HepG2 (cell line): ENCODE measurements around the gene ATF7IP. TPM values are rescaled to one million over a fixed set of nuclear protein-coding genes. Genes with fewer than 3 reads are reported as not detected.

Experiments used
- ATAC-seq: fragments of 200-7000 bp; cut with Tn5 transposase; 3 replicates; pipeline ENCODE4 v1.9.1; 2020; ENCODE audit warnings: mild to moderate bottlenecking, moderate library complexity
- BruUV-seq: library from RNA; stranded (reverse); fragments of 400-500 nt; replicated peaks from 2 replicates; lab custom pipeline; 2021; lab: Mats Ljungman, UMichigan
- CTCF ChIA-PET: fragments of 300-600 bp; formaldehyde crosslinking; extraction: SDS; loops from one replicate; lab custom pipeline; 2021; ENCODE audit warnings: low total read pairs, inconsistent platforms, low intra/inter-chr PET ratio; lab: Yijun Ruan, JAX
- POLR2A ChIA-PET: fragments of 350-600 bp; sonication (Branson Sonifier 250); formaldehyde crosslinking; loops from one replicate; lab custom pipeline; 2020; ENCODE audit warnings: antibody characterized with exemption, inconsistent platforms; lab: Yijun Ruan, JAX
- DNase-seq: peaks from one replicate; pipeline ENCODE4 v3.0.0-alpha.2; 2015; ENCODE audit warnings: low spot score
- FAIRE-seq: peaks from 3 replicates; lab custom pipeline; 2011; peaks lifted over from hg19 to GRCh38; lab: Jason Lieb, UNC
- H2AFZ ChIP-seq: one replicate; pipeline ENCODE4 v1.6.1; 2011; ENCODE audit warnings: low read length, inconsistent platforms
- H3K27ac ChIP-seq: fragments of 300-600 bp; 3 replicates; pipeline ENCODE4 v1.8.0; 2011; ENCODE audit warnings: mixed run types, mild to moderate bottlenecking, mixed read lengths, low read length, inconsistent platforms; ENCODE audit not compliant: insufficient read depth; ENCODE audit errors: extremely low read length
- H3K27me3 ChIP-seq, 2 experiments: fragments of 200-600 bp in 1 of 2; 2 replicates in 1 of 2; 3 replicates in 1 of 2; pipeline versions ENCODE4 v1.6.0 to v1.8.0; 2011; ENCODE audit warnings: low read length in 2 of 2, mild to moderate bottlenecking in 2 of 2, moderate library complexity in 2 of 2, inconsistent platforms in 1 of 2; ENCODE audit not compliant: insufficient read depth in 2 of 2, control insufficient read depth in 1 of 2
- H3K36me3 ChIP-seq, 2 experiments: fragments of 200-600 bp in 1 of 2; replicated peaks in 1 of 2; 2 replicates in 1 of 2; 3 replicates in 1 of 2; pipeline versions ENCODE4 v1.5.1 to v1.8.0; 2011; ENCODE audit warnings: low read length in 2 of 2, inconsistent platforms in 1 of 2; ENCODE audit not compliant: insufficient read depth in 2 of 2, control insufficient read depth in 1 of 2
- H3K4me1 ChIP-seq: 2 replicates; pipeline ENCODE4 v1.5.1; 2012; ENCODE audit warnings: low read length, inconsistent platforms; ENCODE audit not compliant: insufficient read depth
- H3K4me2 ChIP-seq: 2 replicates; pipeline ENCODE4 v1.6.0; 2011; ENCODE audit warnings: low read depth, low read length, inconsistent platforms
- H3K4me3 ChIP-seq, 3 experiments: fragments of 200-600 bp in 1 of 3; sonication (generic), shearing (Covaris generic) in 1 of 3; replicated peaks in 1 of 3; 2 replicates each; pipeline ENCODE4 v1.5.1; 2011 to 2016; ENCODE audit warnings: low read length in 3 of 3, inconsistent platforms in 2 of 3, low read depth in 2 of 3, mild to moderate bottlenecking in 2 of 3, control low read depth in 1 of 3, mixed read lengths in 1 of 3; ENCODE audit not compliant: insufficient read depth in 1 of 3
- H3K79me2 ChIP-seq: one replicate; pipeline ENCODE4 v1.6.1; 2011; ENCODE audit warnings: low read length, inconsistent platforms; ENCODE audit not compliant: insufficient read depth
- H3K9ac ChIP-seq: 2 replicates; pipeline ENCODE4 v1.6.0; 2011; ENCODE audit warnings: mild to moderate bottlenecking, low read depth, low read length, inconsistent platforms; ENCODE audit not compliant: insufficient read depth
- H3K9me3 ChIP-seq: 2 replicates; pipeline ENCODE4 v1.5.1; 2012; ENCODE audit warnings: mild to moderate bottlenecking, low read length
- H4K20me1 ChIP-seq: 2 replicates; pipeline ENCODE4 v1.6.0; 2011; ENCODE audit warnings: inconsistent platforms, mild to moderate bottlenecking, low read length, moderate library complexity; ENCODE audit not compliant: insufficient read depth
- E2F1 ChIP-seq: sonication (generic); formaldehyde crosslinking; IDR thresholded peaks from 2 replicates; pipeline ENCODE4 v1.5.0; 2020; ENCODE audit warnings: missing genetic modification reagents
- FOXP1 ChIP-seq, 2 experiments: fragments of 450-650 bp in 1 of 2; IDR thresholded peaks; 2 replicates each; pipeline ENCODE4 v1.6.1; 2017 to 2018; ENCODE audit warnings: antibody characterized with exemption in 1 of 2
- PHF20 ChIP-seq: sonication (generic); formaldehyde crosslinking; IDR thresholded peaks from 2 replicates; pipeline ENCODE4 v1.5.0; 2020; ENCODE audit warnings: mild to moderate bottlenecking, missing genetic modification reagents
- TCF7L2 ChIP-seq: IDR thresholded peaks from 2 replicates; pipeline ENCODE4 v1.6.1; 2011; ENCODE audit warnings: mild to moderate bottlenecking, low read depth, low read length, moderate library complexity
- TSC22D2 ChIP-seq: sonication (generic); formaldehyde crosslinking; IDR thresholded peaks from 2 replicates; pipeline ENCODE4 v1.5.1; 2020; ENCODE audit warnings: missing genetic modification reagents, mild to moderate bottlenecking, borderline replicate concordance
- U2AF1 ChIP-seq: fragments of 200-400 bp; formaldehyde crosslinking; optimal IDR thresholded peaks from 2 replicates; pipeline ENCODE3; 2017; ENCODE audit warnings: mild to moderate bottlenecking, low read depth, low read length
- ZNF136 ChIP-seq: sonication (generic); formaldehyde crosslinking; IDR thresholded peaks from 2 replicates; pipeline ENCODE4 v1.8.1; 2022; ENCODE audit warnings: low read depth, mild to moderate bottlenecking, moderate library complexity, missing genetic modification reagents
- ZNF441 ChIP-seq: sonication (generic); formaldehyde crosslinking; IDR thresholded peaks from 2 replicates; pipeline ENCODE4 v1.7.0; 2021; ENCODE audit warnings: missing genetic modification reagents, borderline replicate concordance
- ZNF615 ChIP-seq: sonication (generic); formaldehyde crosslinking; IDR thresholded peaks from 2 replicates; pipeline ENCODE4 v1.5.0; 2020; ENCODE audit warnings: mild to moderate bottlenecking, missing genetic modification reagents, borderline replicate concordance
- ZNF660 ChIP-seq: sonication (generic); formaldehyde crosslinking; IDR thresholded peaks from 2 replicates; pipeline ENCODE4 v1.5.1; 2020; ENCODE audit warnings: mild to moderate bottlenecking, low read depth, missing genetic modification reagents, borderline replicate concordance
- ZNF724P ChIP-seq: sonication (generic); formaldehyde crosslinking; IDR thresholded peaks from 2 replicates; pipeline ENCODE4 v1.8.0; 2022; ENCODE audit warnings: missing genetic modification reagents, borderline replicate concordance
- ZNF737 ChIP-seq: sonication (generic); formaldehyde crosslinking; IDR thresholded peaks from 2 replicates; pipeline ENCODE4 v1.5.0; 2020; ENCODE audit warnings: missing genetic modification reagents, mild to moderate bottlenecking, borderline replicate concordance
- WGBS: methylation state at CpG from one replicate; pipeline ENCODE4 v1.1.6; 2017; ENCODE audit warnings: low lambda C conversion rate; 5-methylcytosine and 5-hydroxymethylcytosine counted together
- in situ Hi-C: cut with HindIII; loops from 2 replicates; pipeline ENCODE4 v1.10.0; 2017; ENCODE audit warnings: low pct_unique_long_range_greater_than_20kb; ENCODE audit not compliant: extremely low pct_ligation_motif_present
- intact Hi-C: fragments of 100-400 bp; cut with micrococcal nuclease; formaldehyde crosslinking; loops from one replicate; pipeline ENCODE4 v1.10.0; 2022; ENCODE audit not compliant: unreplicated experiment
- polyA plus RNA-seq, 8 experiments: library from polyadenylated mRNA; depleted of rRNA in 3 of 8; stranded (reverse) in 7 of 8; unstranded in 1 of 8; fragments of >200 nt; fragmentation: Illumina TruSeq in 4 of 8; extraction: Trizol in 4 of 8; gene quantifications; 2 replicates each; pipeline versions ENCODE4 v1.2.1 to v1.2.3, GENCODE V29; 2011 to 2016; ENCODE audit warnings: low read depth in 4 of 8, missing spikeins in 1 of 8, mixed read lengths in 1 of 8; ENCODE audit not compliant: insufficient read depth in 1 of 8
- total RNA-seq, 5 experiments: library from RNA; depleted of rRNA; stranded (reverse); fragments of >200 nt; fragmentation: Illumina TruSeq; extraction: Trizol; gene quantifications; 2 replicates each; pipeline ENCODE4 v1.2.3, GENCODE V29; 2016; ENCODE audit warnings: low read depth in 1 of 5
- TF ChIP-seq, protein P1 (sequence below): sonication (generic); formaldehyde crosslinking; IDR thresholded peaks from 2 replicates; pipeline ENCODE4 v1.4.0; 2020; ENCODE audit warnings: missing genetic modification reagents

Gene ATF7IP
- total and polyA plus RNA-seq, 2 of the 13 experiments (the other 11 are each of a cell fraction or from before 2014, with no cell fraction given): 1.8 to 11.8 TPM

- intact Hi-C loops: no loop called here
- H3K4me3 ChIP-seq: no peak overlapping the region
These were observed 25.5 kb downstream of the ATF7IP start for GRCh38 chr12:14390870-14391530.

More at GRCh38 chr12:14390870-14391530, 25.5 kb downstream of the ATF7IP start:
- Histone ChIP-seq H3K4me2 (no peak overlapping the region), H3K9me3 (no peaks in the 10 kb centered on the region), H3K79me2 (peaks cover 20% of the 10 kb centered on the region), H3K9ac (no peak overlapping the region), H3K27me3 (no peaks in the 10 kb centered on the region), H3K27ac (no peak overlapping the region), H2AFZ (no peak overlapping the region), H4K20me1 (no peaks in the 10 kb centered on the region), H3K36me3 (no peaks in the 10 kb centered on the region), H3K4me1 (peaks cover 10% of the 10 kb centered on the region)
- DNase-seq (no peak), FAIRE-seq (no peak), ATAC-seq (no peak)
- ChIA-PET CTCF (no interaction called here), POLR2A (no interaction called here)
- no peak for TF ChIP-seq ZNF136 (CRISPR knock-in tag)
- TF ChIP-seq TSC22D2 (CRISPR knock-in tag): no peak
- TF ChIP-seq FOXP1 (IDR thresholded peaks at IDR 0.05): no peak
- TF ChIP-seq FOXP1 (CRISPR knock-in tag; IDR thresholded peaks at IDR 0.05): no peak
- no peak for TF ChIP-seq PHF20
- no peak for TF ChIP-seq ZNF615
- TF ChIP-seq, protein P1, sequence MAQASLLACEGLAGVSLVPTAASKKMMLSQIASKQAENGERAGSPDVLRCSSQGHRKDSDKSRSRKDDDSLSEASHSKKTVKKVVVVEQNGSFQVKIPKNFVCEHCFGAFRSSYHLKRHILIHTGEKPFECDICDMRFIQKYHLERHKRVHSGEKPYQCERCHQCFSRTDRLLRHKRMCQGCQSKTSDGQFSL (CRISPR knock-in tag): no peak
- no peak for TF ChIP-seq ZNF441 (CRISPR knock-in tag)
- no peak for TF ChIP-seq E2F1
- no peak for TF ChIP-seq ZNF737
- no peak for TF ChIP-seq U2AF1
- TF ChIP-seq ZNF660 (CRISPR knock-in tag): no peak
- TF ChIP-seq TCF7L2: no peak
- TF ChIP-seq ZNF724P (CRISPR knock-in tag): no peak
- WGBS: 37% methylated on average over 3 of the region's 3 CpGs
- BruUV-seq: no TSS peak
- in situ Hi-C loops: no loop called here
